ENCODE data around the gene PRDX5.

The PRDX5 gene

GRCh38 chr11:64344787-64345186 lies 26.9 kb downstream of the PRDX5 start:
- no peak for DNase-seq
- peaks cover 7% of the 10 kb centered on the region for H3K4me1 ChIP-seq (ENCODE audit: low read length)
- H3K27me3 ChIP-seq (replicated peaks; ENCODE audit: insufficient read depth, low read length) = no peaks in the 10 kb centered on the region
- H2AFZ ChIP-seq (ENCODE audit: low read length) = no peak overlapping the region
- peaks cover 4% of the 10 kb centered on the region for H3F3A ChIP-seq (ENCODE audit: insufficient read depth, low read length)
- no peak overlapping the region for H3K4me3 ChIP-seq (ENCODE audit: low read length)
- no peaks in the 10 kb centered on the region for H4K20me1 ChIP-seq (ENCODE audit: insufficient read depth, low read length)
- TF ChIP-seq EZH2 (optimal IDR thresholded peaks at IDR 0.05; ENCODE audit: low read depth, low read length) (no peak), EZH2phosphoT487 (IDR thresholded peaks at IDR 0.05; ENCODE audit: low read length) (no peak), CTCF (IDR thresholded peaks at IDR 0.05; ENCODE audit: low read length) (no peak)
- H3K9me3 ChIP-seq (replicated peaks; ENCODE audit: insufficient read depth, low read length) = no peaks in the 10 kb centered on the region
- H3K9me2 ChIP-seq (replicated peaks; ENCODE audit: insufficient read depth, low read length) = no peaks in the 10 kb centered on the region
- H3K79me2 ChIP-seq (ENCODE audit: low read length) = peaks cover 34% of the 10 kb centered on the region
- no peak overlapping the region for H3K9ac ChIP-seq (ENCODE audit: low read length)
- H3K4me2 ChIP-seq (ENCODE audit: low read depth, low read length) = no peak overlapping the region
- no peaks in the 10 kb centered on the region for H3K36me3 ChIP-seq (replicated peaks; ENCODE audit: insufficient read depth, low read length)
- no peak overlapping the region for H3K27ac ChIP-seq (ENCODE audit: low read length)

GRCh38 chr11:64347193-64347867 lies 29.4 kb downstream of the PRDX5 start:
- Histone ChIP-seq H3F3A (ENCODE audit: insufficient read depth, low read length) (0 out of 2 replicates have a peak, but pooled peaks cover 1% of the 10 kb centered on the region), H3K9ac (ENCODE audit: low read length) (no peak overlapping the region), H4K20me1 (ENCODE audit: insufficient read depth, low read length) (no peaks in the 10 kb centered on the region), H3K9me2 (replicated peaks; ENCODE audit: insufficient read depth, low read length) (no peaks in the 10 kb centered on the region), H3K27ac (ENCODE audit: low read length) (no peak overlapping the region), H2AFZ (ENCODE audit: low read length) (no peak overlapping the region), H3K9me3 (replicated peaks; ENCODE audit: insufficient read depth, low read length) (no peaks in the 10 kb centered on the region), H3K27me3 (replicated peaks; ENCODE audit: insufficient read depth, low read length) (no peaks in the 10 kb centered on the region), H3K4me1 (ENCODE audit: low read length) (no peaks in the 10 kb centered on the region), H3K79me2 (ENCODE audit: low read length) (peaks cover 12% of the 10 kb centered on the region; the same call in 1 of the 2 replicates), H3K4me3 (ENCODE audit: low read length) (no peak overlapping the region), H3K36me3 (replicated peaks; ENCODE audit: insufficient read depth, low read length) (no peaks in the 10 kb centered on the region), H3K4me2 (ENCODE audit: low read depth, low read length) (no peak overlapping the region)
- DNase-seq = no peak
- no peak for TF ChIP-seq EZH2phosphoT487 (IDR thresholded peaks at IDR 0.05; ENCODE audit: low read length)
- no peak for TF ChIP-seq CTCF (IDR thresholded peaks at IDR 0.05; ENCODE audit: low read length)

GRCh38 chr11:64348383-64349024 lies 30.6 kb downstream of the PRDX5 start:
- DNase-seq = no peak
- H3K4me2 ChIP-seq (ENCODE audit: low read depth, low read length) = no peak overlapping the region
- no peaks in the 10 kb centered on the region for H3K4me1 ChIP-seq (ENCODE audit: low read length)

More at GRCh38 chr11:64348383-64349024, 30.6 kb downstream of the PRDX5 start:
- Histone ChIP-seq H3K27ac (ENCODE audit: low read length) (no peak overlapping the region), H3F3A (ENCODE audit: insufficient read depth, low read length) (no peaks in the 10 kb centered on the region), H3K27me3 (replicated peaks; ENCODE audit: insufficient read depth, low read length) (no peaks in the 10 kb centered on the region), H3K4me3 (ENCODE audit: low read length) (no peak overlapping the region), H3K79me2 (ENCODE audit: low read length) (peaks cover 5% of the 10 kb centered on the region; the same call in 1 of the 2 replicates), H3K9me3 (replicated peaks; ENCODE audit: insufficient read depth, low read length) (no peaks in the 10 kb centered on the region), H4K20me1 (ENCODE audit: insufficient read depth, low read length) (no peaks in the 10 kb centered on the region), H3K9me2 (replicated peaks; ENCODE audit: insufficient read depth, low read length) (no peaks in the 10 kb centered on the region), H3K9ac (ENCODE audit: low read length) (no peak overlapping the region), H3K36me3 (replicated peaks; ENCODE audit: insufficient read depth, low read length) (no peaks in the 10 kb centered on the region), H2AFZ (ENCODE audit: low read length) (no peak overlapping the region)
- TF ChIP-seq CTCF (IDR thresholded peaks at IDR 0.05; ENCODE audit: low read length) (no peak), EZH2 (optimal IDR thresholded peaks at IDR 0.05; ENCODE audit: low read depth, low read length) (no peak), EZH2phosphoT487 (IDR thresholded peaks at IDR 0.05; ENCODE audit: low read length) (no peak)

Data from MM.1S (cell line).